SU-DHL-6 (cell line): ENCODE data around the gene CUBN.

Source experiments
- EZH2phosphoT487 ChIP-seq: fragments of 200-600 bp; sonication (generic), shearing (Covaris generic); conservative IDR thresholded peaks from 2 replicates; pipeline ENCODE4 v1.6.1; 2018; ENCODE audit warnings: mild to moderate bottlenecking, antibody characterized with exemption, low read length, moderate library complexity, mixed read lengths
- TF ChIP-seq, protein P1 (sequence below): fragments of 200-600 bp; sonication (generic); IDR thresholded peaks from one replicate; pipeline ENCODE4 v1.5.1; 2017; ENCODE audit warnings: antibody characterized with exemption, mild to moderate bottlenecking, low read length, moderate library complexity; ENCODE audit not compliant: insufficient read depth, poor library complexity, severe bottlenecking

DNA sequence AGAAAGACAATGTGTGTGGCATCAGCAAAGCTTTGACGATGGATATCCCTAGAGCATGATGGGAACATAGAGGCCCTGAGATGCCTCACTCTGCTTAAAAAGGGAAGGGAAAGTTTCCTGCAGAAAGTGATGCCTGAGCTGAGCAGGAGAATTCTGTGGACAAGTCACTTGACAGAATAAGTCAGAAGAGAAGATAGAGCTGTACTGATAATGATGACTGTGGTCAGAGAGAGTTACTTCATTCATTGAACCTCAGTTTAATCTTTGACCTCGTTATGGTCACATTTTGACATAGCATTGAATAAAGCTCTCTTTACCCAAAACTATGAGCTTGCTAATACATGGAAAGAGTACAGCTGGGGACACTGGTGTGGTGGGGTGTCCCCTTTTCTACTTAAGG is 7.6 kb downstream of the CUBN start:
- TF ChIP-seq, protein P1, sequence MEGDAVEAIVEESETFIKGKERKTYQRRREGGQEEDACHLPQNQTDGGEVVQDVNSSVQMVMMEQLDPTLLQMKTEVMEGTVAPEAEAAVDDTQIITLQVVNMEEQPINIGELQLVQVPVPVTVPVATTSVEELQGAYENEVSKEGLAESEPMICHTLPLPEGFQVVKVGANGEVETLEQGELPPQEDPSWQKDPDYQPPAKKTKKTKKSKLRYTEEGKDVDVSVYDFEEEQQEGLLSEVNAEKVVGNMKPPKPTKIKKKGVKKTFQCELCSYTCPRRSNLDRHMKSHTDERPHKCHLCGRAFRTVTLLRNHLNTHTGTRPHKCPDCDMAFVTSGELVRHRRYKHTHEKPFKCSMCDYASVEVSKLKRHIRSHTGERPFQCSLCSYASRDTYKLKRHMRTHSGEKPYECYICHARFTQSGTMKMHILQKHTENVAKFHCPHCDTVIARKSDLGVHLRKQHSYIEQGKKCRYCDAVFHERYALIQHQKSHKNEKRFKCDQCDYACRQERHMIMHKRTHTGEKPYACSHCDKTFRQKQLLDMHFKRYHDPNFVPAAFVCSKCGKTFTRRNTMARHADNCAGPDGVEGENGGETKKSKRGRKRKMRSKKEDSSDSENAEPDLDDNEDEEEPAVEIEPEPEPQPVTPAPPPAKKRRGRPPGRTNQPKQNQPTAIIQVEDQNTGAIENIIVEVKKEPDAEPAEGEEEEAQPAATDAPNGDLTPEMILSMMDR = no peak
- TF ChIP-seq EZH2phosphoT487 = no peak
